Left ventricle myocardium inferior (tissue), 1 donor: ENCODE data around the gene HDAC5. TPM values are rescaled to one million over a fixed set of nuclear protein-coding genes. Genes with fewer than 3 reads are reported as not detected.

ENCODE experiments used
- DNase-seq: peaks from one replicate; pipeline ENCODE4 v3.0.0-alpha.2; 2020
- H3K27ac ChIP-seq: fragments of 200-600 bp; replicated peaks from 2 replicates; pipeline ENCODE4 v1.8.0; 2021
- H3K27me3 ChIP-seq: fragments of 200-600 bp; 2 replicates; pipeline ENCODE4 v1.8.0; 2021; ENCODE audit warnings: low read depth
- H3K36me3 ChIP-seq: fragments of 200-600 bp; 2 replicates; pipeline ENCODE4 v1.8.0; 2021
- H3K4me1 ChIP-seq: fragments of 200-600 bp; 2 replicates; pipeline ENCODE4 v1.8.0; 2021
- H3K4me3 ChIP-seq: fragments of 200-600 bp; 2 replicates; pipeline ENCODE4 v1.8.0; 2021; ENCODE audit warnings: mild to moderate bottlenecking, moderate library complexity
- H3K9me3 ChIP-seq: fragments of 200-600 bp; replicated peaks from 2 replicates; pipeline ENCODE4 v1.8.0; 2021
- CTCF ChIP-seq: fragments of 200-600 bp; IDR thresholded peaks from 2 replicates; pipeline ENCODE4 v1.8.0; 2021; ENCODE audit warnings: antibody characterized with exemption, mild to moderate bottlenecking, borderline replicate concordance
- intact Hi-C: fragments of 100-400 bp; cut with micrococcal nuclease; formaldehyde crosslinking; loops from one replicate; pipeline ENCODE4 v1.11.0; 2022
- total RNA-seq: library from RNA; stranded (reverse); fragmentation: NEBNext Ultra II Directional; extraction: Animal tissue kit (Norgen Biotek cat#: 25700); gene quantifications from one replicate; pipeline ENCODE4 v1.2.1, GENCODE V29; 2021
- donor health status: DM: no; HTN: yes; CAD: no; lungs with severe emphysema.

HDAC5 gene
- total RNA-seq, 1 donor from 2014 or later = 62.6 TPM

- TF ChIP-seq CTCF = no peak
- peaks cover 69% of the 10 kb centered on the region for H3K4me1 ChIP-seq
- DNase-seq = no peak
- peaks cover 36% of the 10 kb centered on the region for H3K36me3 ChIP-seq
- H3K9me3 ChIP-seq = no peaks in the 10 kb centered on the region
- intact Hi-C loops = no loop called here
- H3K27me3 ChIP-seq = no peaks in the 10 kb centered on the region
- H3K27ac ChIP-seq = peak overlapping the region; percentile 94
- peak overlapping the region; percentile 58 for H3K4me3 ChIP-seq
Measured at GRCh38 chr17:44095388-44095646, 28.1 kb downstream of the HDAC5 start.

- H3K27me3 ChIP-seq = no peaks in the 10 kb centered on the region
- peak overlapping the region; percentile 94 for H3K27ac ChIP-seq
- no peaks in the 10 kb centered on the region for H3K9me3 ChIP-seq
- no peak for DNase-seq
- H3K4me3 ChIP-seq = peak overlapping the region; percentile 58
- intact Hi-C loops = no loop called here
- no peak for TF ChIP-seq CTCF
- H3K4me1 ChIP-seq = peaks cover 64% of the 10 kb centered on the region
- H3K36me3 ChIP-seq = peaks cover 41% of the 10 kb centered on the region
Measured at GRCh38 chr17:44094701-44095387, 28.6 kb downstream of the HDAC5 start.

DNA sequence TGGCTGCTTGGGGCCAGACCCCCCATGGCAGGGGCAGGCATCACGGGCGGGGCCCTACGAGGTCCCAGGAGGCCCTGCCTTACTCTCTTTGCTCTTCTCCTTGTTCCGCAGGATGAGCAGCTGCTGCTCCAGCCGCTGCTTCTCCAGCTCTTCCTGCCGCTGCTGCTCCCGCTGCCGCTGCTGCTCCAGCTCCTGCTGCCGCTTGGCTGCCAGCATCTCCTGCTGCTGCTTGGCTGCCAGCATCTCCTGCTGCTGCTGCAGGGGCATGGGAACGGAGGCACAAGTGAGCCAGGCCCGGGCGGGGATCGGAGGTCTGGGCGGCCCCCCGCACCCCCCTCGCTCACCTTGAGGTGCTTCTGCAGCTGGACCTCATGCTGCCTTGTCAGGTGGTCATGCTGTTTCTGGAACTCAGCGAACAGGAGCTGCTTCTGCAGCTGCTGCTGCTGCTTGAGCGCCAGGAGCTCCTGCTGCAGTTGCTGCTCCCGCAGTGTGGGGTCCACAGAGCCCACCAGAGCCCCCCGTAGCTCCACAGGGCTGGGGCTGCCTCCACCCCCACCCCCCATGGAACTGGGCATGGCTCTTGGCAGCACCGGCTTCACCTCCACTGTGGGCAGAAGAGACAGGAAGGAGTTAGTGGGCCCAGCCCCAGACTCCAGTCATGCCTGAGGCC lies 30.1 kb downstream of the HDAC5 start:
- no peak for DNase-seq
- H3K27ac ChIP-seq = no peak overlapping the region
- H3K27me3 ChIP-seq = no peaks in the 10 kb centered on the region
- intact Hi-C loops = no loop called here
- H3K4me3 ChIP-seq = no peak overlapping the region
- H3K36me3 ChIP-seq = peaks cover 53% of the 10 kb centered on the region
- peaks cover 50% of the 10 kb centered on the region for H3K4me1 ChIP-seq
- H3K9me3 ChIP-seq = no peaks in the 10 kb centered on the region
- no peak for TF ChIP-seq CTCF

- DNase-seq = no peak
- no peaks in the 10 kb centered on the region for H3K27me3 ChIP-seq
- H3K4me3 ChIP-seq = no peak overlapping the region
- peaks cover 67% of the 10 kb centered on the region for H3K36me3 ChIP-seq
- H3K9me3 ChIP-seq = no peaks in the 10 kb centered on the region
- no peak overlapping the region for H3K27ac ChIP-seq
- intact Hi-C loops = no loop called here
- H3K4me1 ChIP-seq = peaks cover 37% of the 10 kb centered on the region
- no peak for TF ChIP-seq CTCF
Measured at GRCh38 chr17:44092051-44092450, 31.4 kb downstream of the HDAC5 start.

DNA sequence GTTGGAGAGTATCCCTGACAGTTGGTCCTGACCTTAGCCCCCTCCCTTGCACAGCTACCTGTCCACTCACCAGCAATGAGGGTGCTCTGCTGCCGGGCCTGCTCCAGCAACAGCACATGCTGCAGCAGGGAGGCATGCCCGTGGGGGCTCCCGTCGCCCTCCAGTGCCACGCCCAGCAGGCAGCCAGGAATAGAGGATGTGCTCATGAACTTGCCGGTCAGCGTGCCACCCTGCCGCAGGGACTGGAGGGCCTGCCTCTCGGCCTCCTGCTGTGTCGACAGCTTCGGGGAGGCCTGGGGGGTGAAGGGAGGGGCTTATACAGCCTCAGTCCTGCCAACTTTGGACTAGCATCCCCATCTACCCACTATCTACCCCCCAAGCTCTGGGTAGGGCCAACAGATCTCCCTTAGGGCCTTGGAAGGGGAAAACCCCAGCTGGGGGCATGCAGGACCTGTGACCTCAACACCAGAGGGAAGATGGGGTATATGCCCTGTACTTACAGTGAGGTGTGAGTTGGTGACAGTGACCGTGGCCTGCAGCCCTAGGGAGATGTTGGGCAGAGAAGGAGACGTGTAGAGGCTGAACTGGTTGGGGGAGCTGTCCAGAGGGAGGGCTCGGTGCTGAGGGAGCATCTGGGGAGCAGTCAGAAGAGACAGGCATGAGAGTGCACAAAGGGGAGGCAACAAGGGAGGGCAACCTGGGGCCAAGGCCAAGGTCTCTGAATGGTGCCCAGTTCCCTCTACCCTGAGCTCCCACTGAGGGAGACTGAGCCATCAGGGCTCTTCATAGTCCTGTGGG lies 32.0 kb downstream of the HDAC5 start:
- no peaks in the 10 kb centered on the region for H3K9me3 ChIP-seq
- no peak for DNase-seq
- H3K4me1 ChIP-seq = peaks cover 30% of the 10 kb centered on the region
- no peak for TF ChIP-seq CTCF
- H3K27me3 ChIP-seq = no peaks in the 10 kb centered on the region
- H3K4me3 ChIP-seq = no peak overlapping the region
- H3K36me3 ChIP-seq = peaks cover 73% of the 10 kb centered on the region
- intact Hi-C loops = no loop called here
- H3K27ac ChIP-seq = no peak overlapping the region
